Fibroblast of skin of scalp (primary cell): ENCODE results near the gene VRK2.
"Not testable (repeated sequence)": the region's sequence is repeated elsewhere in the genome, so short reads cannot be mapped to it uniquely, and the experiment has no call there.

ENCODE experiments used
- DNase-seq: peaks from one replicate; pipeline ENCODE4 v3.0.0-alpha.2; 2013

The VRK2 gene

DNA sequence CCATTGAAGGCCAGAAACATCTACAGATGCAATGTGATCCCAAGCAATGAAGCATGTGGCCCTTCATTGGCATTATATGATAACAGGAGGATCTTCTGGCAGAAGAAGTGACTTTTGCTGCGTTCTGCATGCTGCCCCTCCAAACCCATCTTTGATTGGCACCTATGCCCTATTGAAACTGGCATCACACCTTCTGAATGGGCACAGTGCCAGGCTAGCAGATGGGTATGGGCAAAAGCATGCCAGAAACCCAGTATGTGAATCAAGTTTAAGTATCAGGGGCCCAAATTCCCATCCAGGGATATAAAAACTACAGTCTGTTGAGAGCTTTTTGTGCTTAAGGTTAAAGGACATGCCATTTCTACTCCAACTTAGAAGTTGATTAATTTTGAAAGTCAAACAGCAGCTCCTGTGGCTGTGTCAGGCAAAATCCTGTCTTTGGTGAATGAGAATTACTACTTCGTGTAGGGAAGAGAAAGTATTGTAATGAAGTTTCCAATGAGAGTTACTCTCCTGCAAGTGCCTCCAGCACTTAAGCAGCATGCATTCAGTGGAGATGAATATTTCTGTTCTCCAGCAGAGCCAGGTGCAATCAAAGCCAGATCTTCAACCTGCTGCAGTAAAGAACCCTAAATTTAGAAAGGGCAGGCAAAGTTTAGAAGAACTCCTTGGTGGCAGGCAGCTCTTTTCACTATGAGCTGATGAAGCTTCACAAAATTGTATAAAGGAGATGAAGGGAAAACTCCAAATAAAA is 8.6 kb downstream of the VRK2 start:
- no peak for DNase-seq

DNA sequence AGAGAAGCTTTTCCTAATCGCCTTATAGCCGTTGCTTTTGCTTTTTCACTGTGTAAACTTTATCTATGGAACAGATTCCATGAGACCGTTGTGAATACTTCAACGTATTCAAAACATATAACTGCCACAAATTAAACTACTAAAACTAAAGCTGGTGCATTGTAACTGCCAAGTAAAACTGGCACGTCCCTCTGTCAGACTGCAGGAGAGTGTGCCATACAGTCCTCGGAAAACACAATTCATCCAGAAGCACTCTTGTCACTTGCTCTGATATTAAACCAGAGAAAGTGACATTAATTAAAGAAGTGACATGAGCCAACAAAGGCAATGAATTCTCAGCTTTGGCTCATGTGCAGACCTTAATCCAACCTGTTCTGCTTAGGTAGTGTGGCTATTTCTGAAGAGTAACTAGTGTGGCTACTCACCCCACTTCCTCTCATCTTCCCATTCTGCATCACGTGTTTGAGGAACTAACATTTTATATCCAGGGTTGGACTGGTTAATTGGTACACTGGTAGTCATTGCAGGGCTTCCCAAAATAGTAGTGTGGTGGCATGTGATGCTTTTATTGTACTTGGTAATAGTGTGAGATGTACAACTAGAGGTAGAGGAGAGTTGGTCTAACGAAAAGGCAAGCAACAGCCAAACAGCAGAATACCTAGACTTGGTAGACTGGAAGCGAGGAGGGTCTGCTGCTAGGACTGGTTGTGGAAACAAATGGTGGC is 9.7 kb downstream of the VRK2 start:
- DNase-seq, result no peak

DNA sequence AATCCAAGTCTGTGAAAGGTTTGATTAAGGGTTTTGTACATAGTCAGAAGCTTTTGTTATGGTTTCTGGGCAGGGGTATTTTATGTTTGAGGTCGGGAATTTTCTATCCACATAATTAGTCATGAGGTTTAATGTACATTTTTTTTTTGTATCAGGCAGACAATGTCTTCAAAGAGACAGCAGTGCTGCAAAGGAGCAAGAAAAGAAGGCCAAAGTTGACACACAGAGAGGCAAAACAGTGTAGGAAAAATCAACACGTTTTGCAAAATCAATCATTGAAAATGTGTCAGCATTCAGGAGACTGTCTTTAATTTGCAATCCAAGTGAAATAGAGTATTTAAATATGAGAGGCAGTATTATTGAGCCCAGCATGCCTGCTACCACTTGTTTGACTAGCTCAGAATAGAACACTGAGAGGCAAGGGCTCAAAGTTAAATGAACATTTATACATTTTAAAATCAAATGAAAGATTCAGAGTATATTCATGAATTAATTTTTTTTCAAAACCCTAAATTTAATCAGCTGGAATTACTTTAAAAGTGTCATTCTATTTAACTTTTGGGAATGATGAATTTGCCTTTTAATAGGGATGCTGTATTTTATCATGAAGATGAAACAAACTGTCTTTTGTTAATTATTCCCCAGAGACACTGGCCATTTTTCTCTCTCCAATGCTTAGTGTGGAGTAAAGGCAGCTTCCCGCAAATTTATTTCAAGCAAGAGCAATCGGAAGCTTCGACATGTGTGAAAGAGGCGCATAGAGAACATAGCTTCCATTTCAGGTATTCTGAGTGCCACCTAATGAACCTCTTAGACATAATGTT is 11.3 kb downstream of the VRK2 start:
- DNase-seq, result no peak

DNA sequence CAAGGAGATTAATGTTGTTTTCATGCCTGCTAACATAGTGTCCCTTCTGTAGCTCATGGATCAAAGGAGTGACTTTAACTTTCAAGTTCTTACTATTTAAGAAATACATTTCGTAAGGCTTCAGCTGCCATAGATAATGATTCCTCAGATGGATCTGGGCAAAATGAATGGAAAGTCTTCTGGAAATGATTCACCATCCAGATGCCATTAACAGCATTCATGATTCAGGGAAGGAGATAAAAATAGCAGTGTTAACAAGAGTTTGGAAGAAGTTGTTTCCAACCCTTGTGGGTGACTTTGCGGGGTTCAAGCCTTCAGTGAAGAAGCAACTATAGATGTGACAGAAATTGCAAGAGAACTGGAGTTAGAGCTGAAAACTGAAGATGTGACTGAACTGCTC is 17.0 kb downstream of the VRK2 start:
- peak; percentile 60 for DNase-seq

DNA sequence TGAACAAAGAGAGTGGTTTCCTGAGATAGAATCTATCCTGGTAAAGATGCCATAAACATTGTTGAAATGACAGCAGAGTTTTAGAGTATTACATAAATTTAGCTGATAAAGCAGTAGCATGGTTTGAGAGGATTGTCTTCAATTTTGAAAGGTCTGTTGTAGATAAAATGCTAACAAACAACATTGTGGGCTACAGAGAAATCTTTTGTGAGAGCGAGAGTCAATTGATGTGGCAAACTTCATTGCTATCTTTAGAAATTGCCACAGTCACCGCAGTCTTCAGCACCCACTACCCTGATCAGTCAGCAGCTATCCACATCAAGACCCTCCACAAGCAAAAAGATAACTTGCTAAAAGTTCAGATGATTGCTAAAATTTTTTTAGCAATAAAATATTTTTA is 17.5 kb downstream of the VRK2 start:
- DNase-seq, result no peak

DNA sequence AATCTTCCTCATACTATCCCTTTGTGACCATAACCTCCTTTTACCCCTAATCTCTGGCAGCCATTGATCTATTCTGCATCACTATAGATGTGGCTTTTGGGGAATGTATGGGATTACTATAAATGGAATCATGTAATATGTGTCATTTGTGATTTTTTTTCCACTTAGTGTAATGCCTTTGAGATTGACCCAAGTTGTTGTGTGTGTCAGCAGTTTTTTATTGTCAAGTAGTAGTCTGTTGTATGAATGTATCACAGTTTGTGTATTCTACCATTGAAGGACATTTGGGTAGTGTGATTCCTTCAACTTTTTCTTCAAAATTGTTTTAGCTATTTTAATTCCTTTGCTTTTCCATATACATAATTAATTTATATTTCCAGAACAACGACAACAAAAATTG is 18.6 kb downstream of the VRK2 start:
- no peak for DNase-seq

DNA sequence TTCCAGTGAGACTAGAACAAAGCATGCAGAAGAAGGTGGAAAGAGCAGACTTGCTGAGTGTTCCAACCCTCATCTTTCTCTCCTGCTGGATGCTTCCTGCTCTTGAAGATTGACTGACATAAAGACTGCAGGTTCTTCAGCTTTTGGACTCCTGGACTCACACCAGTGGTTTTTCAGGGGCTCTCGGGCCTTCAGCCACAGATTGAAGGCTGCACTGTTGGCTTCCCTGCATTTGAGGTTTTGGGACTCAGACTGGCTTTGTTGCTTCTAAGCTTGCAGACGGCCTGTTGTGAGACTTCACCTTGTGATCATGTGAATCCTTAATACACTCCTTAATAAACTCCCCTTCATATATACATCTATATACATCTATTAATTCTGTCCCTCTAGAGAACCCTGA is 20.4 kb downstream of the VRK2 start:
- DNase-seq, result no peak

DNA sequence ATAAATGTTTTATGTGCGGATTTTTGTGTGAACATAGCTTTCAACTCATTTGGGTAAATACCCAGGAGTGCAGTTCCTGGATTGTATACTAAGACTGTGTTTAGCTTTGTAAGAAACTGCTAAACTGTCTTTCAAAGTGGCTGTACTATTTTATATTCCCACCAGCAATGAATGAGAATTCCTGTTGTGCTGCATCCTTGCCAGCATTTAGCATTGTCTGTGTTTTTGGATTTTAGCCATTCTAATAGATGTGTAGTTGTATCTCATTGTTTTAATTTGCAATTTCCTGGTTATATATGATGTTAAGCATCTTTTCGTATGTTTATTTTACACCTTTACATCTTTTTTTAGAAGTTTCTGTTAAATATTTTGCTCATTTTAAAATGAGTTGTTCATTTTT is 24.2 kb downstream of the VRK2 start:
- no peak for DNase-seq

DNA sequence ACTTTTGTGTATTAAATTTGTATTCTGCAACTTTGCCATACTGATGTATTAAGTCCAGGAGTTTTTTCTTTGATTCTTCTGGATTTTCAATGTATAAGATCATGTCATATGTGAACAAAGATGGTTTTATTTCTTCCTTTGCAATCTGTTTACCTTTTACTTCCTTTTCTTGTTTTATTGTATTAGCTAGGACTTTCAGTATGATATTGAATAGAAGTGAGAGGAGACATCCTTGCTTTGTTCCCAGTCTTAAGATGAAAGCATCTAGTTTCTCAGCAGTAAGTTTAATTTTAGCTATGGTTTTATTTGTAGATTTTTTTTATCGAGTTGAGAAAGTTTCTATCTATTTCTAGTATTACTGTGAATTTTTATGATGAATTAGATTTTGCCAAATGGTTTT is 25.5 kb downstream of the VRK2 start:
- DNase-seq, result no peak

DNA sequence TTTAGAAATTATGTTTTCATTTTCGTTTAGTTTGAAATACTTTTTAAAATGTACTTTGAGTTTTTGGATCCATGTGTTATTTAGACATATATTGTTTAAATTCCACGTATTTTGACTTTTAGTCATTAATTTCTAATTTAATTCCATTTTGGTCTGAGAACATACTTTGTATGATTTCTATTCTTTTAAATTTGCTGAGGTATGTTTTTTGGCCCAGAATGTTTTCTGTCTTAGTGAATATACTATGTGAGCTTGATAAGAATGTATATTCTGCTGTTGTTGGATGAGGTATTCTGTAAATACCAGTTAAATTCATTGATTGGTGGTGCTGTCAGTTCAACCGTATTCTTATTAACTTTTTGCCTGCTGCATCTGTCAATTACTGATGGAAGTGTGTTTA is 26.4 kb downstream of the VRK2 start:
- DNase-seq, result no peak

DNA sequence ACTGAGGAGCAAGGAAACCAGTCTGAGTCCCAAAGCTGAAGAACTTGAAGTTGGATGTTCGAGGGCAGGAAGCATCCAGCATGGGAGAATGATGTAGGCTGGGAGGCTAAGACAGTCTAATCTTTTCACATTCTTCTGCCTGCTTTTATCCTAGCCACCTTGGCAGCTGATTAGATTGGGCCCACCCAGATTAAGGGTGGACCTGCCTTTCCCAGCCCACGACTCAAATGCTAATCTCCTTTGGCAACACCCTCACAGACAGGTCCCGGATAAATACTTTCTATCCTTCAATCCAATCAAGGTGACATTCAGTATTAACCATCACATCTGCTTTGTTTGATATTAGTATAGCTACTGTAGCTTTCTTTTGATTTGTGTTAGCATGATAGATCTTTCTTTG is 27.1 kb downstream of the VRK2 start:
- no peak for DNase-seq

DNA sequence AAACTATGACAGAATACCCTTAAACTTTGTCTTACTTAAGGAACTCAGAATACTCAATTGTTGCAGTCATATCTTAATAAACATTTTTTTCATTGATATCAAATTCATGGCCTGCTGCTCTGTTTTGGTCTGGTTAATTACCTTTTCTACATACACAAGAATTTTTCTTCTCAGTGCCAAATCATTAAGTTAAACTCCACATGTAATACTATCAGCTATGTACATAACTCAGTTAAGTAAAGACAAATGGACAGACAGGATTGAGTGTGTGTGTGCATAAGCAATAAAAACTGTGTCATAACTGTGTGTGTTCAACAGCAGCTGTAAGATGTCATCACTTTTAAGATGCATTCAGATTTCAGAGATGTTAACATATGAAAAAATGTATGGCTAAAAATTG is 34.4 kb downstream of the VRK2 start:
- DNase-seq, result peak; percentile 6

DNA sequence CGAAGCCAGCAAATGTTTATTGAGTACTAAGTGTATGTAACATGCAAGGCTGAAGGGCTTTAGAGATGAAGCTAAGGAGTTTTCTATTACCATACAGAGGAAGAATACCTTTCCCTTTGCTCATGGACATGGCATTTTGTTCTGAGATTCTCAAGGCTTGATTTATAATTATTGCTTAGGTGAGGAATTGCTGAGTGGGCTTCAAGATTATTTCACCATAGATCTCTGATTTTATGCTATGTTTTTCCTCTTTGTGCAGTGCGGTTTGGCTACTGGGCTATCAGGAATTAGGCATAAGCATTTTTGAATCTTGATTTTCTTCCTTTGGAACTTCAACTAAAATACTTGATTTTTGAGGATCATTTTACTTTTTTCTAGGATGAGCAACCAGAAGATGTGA is 42.5 kb downstream of the VRK2 start:
- DNase-seq, result no peak

DNA sequence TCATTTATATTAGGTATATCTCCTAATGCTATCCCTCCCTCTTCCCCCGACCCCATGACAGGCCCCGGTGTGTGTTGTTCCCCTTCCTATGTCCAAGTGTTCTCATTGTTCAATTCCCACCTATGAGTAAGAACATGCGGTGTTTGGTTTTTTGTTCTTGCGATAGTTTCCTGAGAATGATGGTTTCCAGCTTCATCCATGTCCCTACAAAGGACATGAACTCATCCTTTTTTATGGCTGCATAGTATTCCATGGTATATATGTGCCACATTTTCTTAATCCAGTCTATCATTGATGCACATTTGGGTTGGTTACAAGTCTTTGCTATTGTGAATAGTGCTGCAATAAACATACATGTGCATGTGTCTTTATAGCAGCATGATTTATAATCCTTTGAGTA is 46.2 kb downstream of the VRK2 start:
- not testable (repeated sequence) for DNase-seq

DNA sequence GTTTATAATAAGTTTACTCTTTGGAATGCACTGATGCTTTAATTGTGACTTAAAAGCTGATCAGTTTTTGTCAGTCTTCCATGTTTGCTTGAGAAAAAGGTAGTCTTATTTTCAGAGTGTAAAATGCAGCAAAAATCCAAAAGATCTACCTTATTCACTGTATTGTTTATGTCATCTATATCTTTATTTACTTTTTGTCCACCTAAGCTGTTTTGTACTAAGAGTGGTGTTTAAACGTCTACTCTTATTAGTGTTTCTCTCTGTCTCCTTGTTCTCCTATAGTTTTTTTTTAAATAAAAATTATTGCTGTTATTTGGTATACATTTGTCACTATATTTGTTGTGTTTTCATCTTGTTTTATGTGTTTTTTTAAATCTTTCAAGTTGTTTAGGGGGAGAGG is 50.4 kb downstream of the VRK2 start:
- DNase-seq, result no peak

DNA sequence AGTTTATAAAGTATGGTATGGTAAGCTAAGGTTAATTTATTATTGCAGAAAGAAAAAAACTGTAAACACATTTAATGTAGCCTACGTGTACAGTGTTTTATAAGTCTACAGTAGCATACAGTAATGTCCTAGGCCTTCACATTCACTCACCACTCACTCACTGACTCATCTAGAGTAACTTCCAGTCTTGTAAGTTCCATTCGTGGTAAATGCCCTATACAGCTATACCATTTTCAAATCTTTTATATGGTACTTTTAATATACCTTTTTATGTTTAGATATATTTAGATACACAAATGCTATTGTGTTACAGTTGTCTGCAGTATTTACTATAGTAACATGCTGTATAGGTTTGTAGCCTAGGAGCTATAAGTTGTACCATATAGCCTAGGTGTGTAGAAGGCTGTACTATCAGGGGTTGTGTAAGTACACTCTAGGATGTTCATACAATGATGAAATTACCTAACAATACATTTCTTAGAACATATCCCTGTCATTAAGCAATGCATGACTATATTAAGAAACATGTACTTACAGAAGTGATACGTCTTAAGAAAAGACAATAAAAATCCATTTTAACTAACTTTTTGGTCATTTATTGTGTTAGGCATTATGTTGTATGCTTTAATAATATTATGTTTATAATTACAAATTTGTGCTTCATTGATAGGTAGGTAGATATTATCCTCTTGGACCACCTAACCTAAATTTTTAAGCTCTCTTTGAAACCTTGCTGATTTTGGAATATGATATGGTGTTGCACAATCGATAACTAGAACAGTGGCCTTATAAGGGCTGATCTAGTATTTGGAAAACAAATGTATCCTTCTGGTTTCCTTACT is 51.9 kb downstream of the VRK2 start:
- peak; percentile 8 for DNase-seq

DNA sequence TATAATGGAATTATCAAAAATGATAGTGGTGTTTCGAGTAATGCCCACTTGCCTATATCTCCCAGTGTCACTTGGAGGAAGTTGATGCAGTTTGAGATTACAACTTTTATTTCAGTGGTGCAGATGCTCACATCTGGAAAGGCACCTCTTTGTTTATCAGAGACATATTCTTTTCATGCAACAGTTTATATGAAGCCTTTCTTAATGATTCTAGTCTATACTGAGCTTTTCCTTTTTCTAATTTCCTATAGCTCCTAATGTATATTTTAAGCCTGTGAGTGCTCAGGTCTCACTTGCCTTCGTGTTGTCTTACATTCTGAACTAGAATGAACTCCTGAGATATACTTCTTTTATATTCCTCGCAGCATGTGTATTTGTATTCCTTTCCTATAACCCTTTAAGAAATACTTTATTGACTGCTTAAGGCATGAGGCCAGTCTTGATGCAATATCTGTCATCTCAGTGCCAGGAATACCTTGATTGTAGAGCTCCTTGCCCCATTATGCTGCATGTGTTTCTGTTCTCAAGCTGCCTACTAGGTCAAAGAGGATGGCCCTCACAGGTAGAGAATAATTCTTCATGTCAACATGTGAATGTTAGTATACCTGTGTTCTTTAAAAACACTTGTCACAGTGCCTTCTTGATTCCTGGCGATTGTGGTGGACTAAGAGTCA is 52.6 kb downstream of the VRK2 start:
- DNase-seq, result no peak

DNA sequence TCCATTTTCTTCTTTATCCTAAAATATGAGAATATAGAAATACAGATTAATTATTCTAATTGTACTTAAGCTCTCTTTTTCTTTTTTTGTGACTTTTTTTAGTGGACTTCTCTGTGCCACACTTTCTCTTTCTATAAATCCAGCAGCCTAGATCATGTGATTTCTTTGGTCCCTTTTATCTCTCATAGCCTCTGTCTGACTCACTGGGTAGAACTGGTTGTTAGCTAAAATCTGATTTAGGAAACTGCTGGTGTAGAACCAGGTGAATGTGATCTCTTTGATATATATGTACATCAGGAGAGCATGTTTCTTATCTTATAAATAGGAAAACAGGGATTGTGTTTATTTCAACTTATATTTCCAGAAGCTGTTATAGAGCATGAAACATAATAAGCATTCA is 54.9 kb downstream of the VRK2 start:
- DNase-seq, result no peak

DNA sequence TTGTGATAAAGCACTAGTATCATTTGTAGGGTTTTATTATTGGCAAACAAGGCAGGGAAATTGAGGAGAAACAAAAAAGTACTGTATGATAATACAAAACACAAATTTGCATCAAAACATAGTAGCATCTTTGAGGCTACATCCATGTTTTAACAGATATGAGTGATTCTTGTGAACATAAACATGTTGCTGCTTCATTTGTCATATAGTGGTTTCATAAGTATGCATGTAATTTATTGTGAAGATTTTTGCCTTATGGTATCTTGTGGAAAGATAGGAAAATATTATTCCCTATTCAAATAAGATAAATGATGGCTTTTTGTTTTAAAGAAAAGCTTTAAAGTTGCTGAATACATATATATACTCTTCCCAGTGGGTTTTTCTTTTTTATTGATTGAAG is 60.3 kb downstream of the VRK2 start:
- peak; percentile 18 for DNase-seq

DNA sequence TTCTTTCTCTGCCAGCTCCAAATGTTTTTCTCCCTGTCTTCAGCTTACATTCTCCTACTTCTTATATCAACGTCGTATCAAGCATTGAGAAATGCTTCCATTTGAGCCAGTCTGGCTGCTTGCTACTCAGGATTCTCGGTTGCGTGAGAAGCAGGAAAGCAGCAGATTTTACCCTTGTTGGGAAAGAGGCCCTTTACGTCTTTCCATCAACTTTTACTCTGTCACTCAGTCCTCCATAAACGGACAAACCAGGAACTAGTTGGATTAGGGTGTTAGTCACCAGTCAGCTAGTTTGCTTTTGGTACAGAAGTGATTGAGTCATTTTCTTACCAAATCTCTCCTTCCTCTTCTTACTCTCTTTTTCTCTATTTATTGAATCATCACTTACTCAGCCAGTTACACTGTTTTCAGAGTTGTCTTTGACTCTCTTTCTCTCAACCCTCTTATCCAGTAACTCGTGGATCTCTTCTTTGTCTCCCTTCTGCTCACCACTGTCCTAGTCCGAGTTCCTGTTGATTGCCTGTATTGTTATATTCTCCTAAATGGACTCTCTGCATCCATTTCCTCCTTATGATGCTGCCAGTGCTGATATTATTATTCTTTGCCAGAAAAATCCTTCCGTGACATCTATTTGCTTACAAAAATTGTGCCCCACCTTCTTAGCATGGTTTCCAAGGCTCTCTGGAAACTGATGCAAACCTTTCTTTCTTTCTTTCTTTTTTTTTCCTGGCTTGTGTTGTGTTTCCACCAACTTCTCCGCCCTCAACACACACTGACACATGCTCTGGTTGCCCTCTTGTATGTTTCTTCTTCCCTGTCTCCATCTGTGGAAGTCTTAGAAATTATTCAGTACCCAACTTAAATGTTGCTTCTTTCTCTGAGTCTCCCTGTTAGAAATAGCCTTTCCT is 61.5 kb downstream of the VRK2 start:
- DNase-seq, result peak; percentile 78

DNA sequence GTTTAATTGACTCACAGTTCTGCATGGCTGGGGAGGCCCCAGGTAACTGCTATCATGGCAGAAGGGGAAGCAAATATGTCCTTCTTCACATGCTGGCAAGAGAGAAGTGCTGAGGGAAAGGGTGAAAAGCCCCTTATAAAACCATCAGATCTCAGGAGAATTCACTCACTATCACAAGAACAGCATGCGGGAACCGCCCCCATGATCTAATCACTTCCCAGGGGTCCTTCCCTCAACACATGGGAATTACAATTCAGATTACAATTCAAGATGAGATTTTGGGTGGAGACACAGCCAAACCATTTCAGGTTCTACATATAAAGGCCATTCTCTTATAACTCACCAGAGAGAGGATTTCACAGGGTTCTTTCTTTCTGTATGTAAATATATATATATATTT is 62.9 kb downstream of the VRK2 start:
- no peak for DNase-seq
